Kidney capillary endothelial cell (primary cell): ENCODE measurements around the gene ABCA1.

Source experiments
- DNase-seq: peaks from one replicate; pipeline ENCODE4 v3.0.0-alpha.2; 2018; ENCODE audit warnings: low spot score

The ABCA1 gene

DNA sequence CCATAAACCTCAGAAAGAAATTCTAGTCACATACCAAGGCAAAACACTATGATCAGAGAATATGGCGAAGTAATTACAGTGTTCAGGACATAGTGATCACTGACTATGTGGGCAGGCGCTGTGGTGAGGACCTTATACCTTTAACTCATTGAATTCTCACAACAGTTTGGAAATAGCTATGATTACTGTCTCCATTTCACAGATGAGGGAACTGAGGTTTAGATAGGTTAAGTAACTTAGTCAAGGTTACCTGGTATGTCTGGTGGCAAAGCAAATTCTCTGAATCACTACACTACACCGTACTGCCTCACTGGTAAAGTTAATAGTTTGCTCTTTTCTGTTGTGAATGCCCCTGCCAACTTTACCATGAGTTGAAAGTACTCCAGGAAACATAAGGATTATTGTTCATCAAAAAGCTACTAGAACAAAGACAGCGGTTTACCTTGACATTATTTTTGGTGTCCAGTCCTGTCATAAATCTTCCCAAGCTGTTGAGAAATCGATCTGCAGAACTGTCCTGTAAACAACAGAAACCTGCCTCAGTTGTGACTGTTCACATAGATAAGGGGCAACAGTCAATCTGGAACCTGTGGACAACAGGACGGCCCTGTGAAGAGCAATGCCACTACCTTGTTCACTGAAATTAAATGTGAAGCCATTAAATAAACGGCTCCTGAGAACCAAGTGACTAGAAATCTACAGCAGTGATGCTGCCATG lies 127.7 kb downstream of the ABCA1 start:
- no peak for DNase-seq

- DNase-seq = no peak
Measured at GRCh38 chr9:104798209-104798995, 129.6 kb downstream of the ABCA1 start.

- DNase-seq = no peak
Measured at GRCh38 chr9:104795857-104796256, 132.1 kb downstream of the ABCA1 start.

DNA sequence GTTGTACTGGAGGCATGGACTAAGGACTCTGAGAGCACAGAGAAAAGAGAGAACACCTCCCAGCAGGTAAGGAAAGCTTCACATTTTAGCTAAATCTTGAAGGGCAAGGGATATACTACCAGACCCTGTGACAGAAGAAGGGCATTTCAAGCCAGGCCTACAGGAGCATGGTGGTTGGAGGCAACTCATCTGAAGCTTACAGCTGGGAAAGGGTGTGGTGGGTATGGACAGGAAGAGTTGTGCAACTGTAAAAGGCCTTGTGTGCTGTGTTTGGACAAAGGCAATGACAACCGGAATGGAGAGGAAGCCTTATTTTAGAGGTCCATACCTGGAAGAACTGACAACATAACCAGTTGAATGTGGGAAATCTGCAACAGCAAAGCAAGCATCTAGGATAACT lies 132.9 kb downstream of the ABCA1 start:
- no peak for DNase-seq

GRCh38 chr9:104794070-104794469 lies 133.9 kb downstream of the ABCA1 start:
- no peak for DNase-seq

DNA sequence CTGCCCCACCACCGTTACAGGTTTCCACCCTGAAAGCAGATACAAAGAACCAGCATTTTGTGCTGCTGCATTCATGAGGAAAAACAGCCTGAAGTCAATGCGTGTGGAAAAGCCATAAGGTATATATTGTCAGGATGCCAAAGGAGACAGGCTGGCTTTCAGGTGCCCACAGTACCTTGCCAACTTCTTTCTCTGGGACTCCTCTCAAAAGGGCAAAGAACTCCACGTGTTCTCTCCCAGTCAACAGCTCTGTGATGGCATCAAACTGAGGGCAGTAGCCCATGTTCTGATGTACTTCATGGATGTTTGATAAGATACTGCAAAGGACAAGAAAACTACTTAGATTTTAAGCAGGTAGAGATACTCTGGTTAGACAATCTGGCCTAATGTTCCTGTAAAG lies 139.7 kb downstream of the ABCA1 start:
- no peak for DNase-seq

DNA sequence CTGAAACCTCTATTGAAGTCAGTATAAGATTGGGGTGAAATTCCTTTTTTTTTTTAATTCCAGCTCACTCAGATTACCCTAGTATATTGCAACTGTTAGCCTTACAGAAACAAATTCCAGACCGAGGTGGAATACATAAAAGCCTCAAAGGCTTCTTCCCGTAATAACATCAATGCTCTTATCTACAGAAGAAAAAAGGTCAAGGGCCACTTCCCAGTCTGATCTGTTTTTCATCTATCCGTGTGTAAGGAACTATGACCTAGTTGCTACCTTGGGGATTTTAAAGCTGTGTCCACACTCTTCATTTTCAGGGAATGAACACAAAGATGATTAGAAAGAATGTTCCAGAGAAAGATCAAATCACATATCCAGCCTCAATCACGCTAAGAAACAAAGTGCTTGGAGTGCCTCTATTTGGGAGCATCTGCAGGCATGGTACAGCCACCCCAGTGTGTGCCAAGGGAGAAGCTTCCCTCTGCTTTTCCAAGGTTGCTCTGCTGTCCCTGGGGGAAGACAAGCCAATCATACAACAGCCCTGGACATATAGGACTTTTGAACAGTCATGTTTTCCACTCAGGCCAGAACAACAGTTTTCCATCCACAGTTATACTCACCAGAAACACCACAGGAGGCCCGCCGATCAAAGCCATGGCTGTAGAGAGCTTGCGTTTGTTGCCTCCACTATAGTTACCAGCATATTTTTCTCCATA lies 140.5 kb downstream of the ABCA1 start:
- no peak for DNase-seq

- no peak for DNase-seq
Measured at GRCh38 chr9:104786293-104786692, 141.7 kb downstream of the ABCA1 start.

DNA sequence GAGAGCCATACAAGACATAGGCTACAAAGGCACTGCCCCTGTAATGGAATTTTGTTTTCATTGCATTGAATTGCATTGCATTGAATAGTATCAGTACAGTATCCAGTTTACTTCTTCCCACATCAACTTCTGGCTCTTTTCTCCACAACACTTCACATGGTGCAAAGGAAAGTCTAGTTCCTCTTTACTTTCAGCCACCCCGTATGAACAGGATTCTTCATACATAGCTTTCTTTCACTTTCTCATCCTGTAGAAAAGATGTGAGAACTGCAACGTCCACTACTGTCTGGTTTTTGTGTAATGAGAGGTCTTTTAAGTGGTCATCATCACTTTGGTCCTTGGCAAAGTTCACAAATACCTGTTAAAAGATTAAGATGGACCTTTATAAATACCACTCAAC lies 143.9 kb downstream of the ABCA1 start:
- no peak for DNase-seq

GRCh38 chr9:104783588-104783987 lies 144.4 kb downstream of the ABCA1 start:
- no peak for DNase-seq

DNA sequence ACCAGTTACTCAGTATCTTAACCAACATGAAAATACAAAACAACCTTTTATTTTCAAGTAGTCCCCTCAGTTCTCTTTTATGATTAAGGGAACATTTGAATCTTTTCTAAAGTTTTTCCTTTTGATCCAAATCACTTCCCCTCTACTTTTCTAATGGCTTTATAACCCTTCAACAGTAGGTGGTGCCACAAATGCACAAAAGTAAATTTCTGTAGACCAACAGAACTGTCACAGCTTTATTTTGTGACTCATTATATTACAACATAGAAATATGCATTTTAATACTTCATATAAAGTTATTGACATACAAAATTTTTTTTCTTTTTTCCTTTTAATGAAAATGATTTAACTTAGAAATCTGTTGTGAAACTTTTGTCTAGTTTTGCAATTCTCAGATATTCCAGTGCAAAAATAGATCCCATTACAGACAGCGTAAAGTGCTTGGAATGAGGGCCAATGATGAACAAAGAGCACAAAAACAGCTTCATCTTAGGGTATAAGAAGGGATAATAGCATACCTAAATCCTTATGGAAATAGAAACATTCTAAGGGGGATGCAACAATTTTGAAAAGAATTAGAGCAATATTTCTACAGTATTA lies 147.1 kb downstream of the ABCA1 start:
- DNase-seq = peak; percentile 56

DNA sequence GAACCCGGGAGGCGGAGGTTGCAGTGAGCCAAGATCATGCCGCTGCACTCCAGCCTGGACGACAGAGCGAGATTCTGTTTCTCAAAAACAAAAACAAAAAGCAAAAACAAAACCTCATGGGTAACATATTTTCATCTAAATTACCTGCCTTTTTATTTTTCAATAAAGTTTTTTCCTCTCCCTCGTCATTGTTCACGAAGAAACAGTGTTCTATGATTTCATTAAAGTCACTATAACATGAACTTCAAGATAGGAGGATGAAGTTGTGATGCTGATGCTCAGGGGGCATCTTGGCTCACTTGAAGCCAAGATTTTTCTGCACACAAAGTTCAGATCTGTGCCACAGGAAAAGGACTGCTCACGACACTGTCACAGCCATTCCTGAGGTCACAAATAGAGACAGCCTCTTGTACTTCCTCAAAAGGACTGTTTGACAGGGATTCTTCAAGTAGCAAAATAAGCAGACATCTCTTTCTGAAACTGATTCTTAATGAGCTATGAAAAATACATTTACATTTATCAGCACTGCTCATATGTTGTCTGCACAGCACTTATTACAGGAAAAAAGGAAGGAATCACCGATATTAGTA lies 147.9 kb downstream of the ABCA1 start:
- DNase-seq = peak; percentile 23

GRCh38 chr9:104779334-104779733 lies 148.6 kb downstream of the ABCA1 start:
- DNase-seq = no peak

DNA sequence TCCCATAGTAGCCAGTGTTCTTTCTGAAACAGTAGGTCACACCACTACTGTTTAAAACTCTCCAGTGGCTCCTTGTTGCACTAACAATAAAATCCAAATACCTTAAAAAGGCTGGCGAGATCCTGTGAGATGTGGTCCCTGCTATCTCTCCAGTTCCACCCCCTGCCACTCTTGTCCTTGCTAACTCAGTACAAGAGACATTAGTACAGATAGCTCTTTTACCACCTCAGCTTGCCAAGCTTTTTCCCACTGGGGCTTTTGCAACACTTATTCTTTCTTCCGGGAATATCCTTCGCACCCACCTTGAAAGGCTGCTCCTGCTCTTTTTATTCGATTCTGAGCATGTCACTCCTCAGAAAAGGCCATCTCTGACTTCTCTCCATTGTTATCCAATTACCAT lies 149.2 kb downstream of the ABCA1 start:
- no peak for DNase-seq

- no peak for DNase-seq
Measured at GRCh38 chr9:104776797-104777196, 151.2 kb downstream of the ABCA1 start.

DNA sequence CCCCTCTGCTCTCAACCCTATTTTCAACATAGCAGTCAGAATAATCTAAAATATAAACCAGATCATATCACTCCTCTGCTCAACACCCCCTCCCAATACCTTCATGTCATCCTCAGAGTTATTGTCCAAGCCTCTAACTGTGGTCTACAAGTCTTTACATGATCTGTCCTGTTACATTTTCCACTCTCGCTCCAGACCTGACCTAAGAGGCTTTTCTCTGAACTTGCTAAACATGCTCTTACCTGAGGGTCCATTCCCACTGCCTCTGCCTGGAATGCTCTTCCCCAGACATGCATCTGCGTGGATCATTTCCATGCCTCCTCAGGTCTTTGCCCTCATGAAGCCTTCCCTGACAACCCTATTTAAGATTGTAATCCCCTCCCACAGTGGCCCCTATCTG lies 152.0 kb downstream of the ABCA1 start:
- no peak for DNase-seq

GRCh38 chr9:104775574-104775936 lies 152.4 kb downstream of the ABCA1 start:
- DNase-seq = no peak

- no peak for DNase-seq
Measured at GRCh38 chr9:104774831-104775573, 153.0 kb downstream of the ABCA1 start.

DNA sequence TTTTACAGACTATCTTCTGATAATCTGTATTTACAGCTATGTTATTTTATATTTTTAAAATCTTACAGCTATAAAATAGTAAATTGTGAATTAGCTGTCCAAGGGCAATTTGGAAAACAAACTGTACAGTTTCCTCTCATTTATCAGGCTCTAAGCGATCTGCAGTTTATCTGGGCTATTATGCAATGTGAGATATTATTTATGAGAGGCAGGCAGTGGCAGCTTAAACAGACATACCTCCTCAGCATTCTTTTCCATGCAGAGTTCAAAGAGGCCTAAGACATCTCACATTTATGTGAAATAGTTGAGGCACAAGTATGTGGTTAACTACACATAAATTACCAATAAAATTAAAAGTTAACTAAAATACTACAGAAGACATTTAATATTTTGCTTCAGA lies 153.8 kb downstream of the ABCA1 start:
- no peak for DNase-seq

DNA sequence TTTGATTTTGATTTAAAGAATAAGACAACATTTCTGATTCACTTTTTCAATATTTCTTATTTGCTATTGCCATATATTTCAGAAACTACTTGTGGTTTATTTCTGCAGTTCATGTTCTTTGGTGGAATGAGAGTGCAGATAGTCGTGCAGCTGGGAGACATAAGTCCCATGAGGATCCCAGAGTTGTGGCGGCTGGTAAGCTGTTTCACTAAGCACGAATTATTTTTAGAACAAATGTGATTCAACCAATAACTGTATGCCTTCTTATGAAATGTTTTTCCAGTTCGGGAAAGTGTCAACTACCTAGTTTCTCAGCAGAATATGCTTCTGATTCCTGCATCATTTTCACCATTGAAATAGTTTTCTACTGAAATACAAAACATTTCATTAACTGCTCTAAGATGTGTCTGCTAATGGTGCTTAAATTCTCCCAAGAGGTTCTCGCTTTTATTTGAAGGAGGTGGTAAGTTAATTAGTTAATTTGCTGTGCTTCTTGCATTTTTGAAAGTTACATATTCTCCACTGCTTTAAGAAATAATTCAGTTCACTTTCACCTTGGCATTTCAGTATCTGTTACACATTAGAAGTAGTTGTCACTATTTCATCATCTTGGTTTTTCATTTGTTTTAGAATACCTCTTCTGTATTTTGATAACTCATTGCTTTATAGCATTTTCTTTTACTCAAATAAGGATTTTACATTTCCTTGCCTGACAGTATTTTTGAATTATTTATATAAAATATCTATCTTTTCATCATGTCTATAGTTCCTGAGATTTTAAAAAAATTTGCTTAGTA lies 155.0 kb downstream of the ABCA1 start:
- no peak for DNase-seq

- no peak for DNase-seq
Measured at GRCh38 chr9:104769655-104770054, 158.3 kb downstream of the ABCA1 start.
